ENCODE data around the gene ALPK3.

The ALPK3 gene

DNA sequence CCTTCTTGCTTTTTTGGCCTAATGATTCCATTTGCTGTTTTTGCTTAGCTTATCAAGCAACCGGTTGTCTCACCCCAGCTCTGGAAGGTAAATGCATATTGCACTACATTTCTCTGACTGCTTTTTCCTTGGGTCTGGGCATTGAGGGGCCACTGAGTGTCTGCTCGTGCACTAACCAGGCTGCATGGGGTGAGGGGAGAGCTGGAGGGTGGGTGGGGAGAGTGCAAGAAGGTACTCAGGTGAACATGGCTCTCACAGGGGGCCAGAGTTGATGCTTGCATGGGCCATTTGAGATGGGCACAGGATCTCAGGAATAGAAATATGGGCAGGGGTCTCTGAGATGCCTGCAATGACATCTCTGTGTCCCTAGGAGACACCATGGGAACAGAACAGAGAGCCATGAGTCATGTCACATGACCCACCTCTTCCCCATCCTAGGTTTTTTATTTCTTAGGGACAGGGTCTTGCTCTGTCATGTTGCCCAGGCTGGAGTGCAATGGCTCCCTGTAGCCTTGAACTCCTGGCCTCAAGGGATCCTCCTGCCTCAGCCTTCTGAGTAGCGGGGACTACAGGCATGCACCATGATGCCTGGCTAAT, 6.2 kb downstream of the ALPK3 start:
- DNase-seq (ENCODE audit: low read depth): no peak

DNA sequence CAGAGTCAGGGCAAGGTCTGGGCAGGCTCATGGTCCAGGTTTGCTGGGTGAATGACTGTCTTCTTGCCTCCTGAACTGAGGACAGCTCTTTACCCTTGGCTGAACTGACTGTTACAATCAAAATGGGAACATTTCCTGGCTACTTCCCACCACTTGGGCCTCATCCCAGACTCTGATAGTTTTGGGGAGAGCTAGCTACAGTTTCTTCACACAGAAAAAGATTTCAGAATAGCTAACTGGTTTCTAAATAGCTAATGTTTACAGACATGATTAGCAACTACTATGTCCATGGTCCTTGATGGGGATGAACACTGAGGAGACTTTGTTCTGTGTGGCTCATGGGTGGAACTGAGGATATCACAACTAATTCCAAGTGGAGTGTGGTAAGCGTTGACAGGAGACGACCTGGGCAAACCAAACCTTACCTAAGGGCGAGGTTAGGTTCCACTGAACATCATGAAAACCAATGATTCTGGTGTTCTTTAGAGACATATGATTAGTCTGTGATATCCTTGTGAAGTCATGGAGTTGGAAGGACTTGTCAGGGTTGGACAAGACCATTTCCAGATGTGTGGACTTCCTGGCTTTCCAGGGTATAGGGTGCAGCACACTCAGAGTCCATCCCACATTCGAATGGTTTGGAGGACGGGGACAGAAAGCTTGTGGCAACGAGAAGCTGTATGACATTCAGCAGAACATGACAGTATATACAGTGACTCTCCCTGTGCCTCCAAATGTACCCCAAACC, 7.3 kb downstream of the ALPK3 start:
- DNase-seq (ENCODE audit: low read depth): no peak

DNA sequence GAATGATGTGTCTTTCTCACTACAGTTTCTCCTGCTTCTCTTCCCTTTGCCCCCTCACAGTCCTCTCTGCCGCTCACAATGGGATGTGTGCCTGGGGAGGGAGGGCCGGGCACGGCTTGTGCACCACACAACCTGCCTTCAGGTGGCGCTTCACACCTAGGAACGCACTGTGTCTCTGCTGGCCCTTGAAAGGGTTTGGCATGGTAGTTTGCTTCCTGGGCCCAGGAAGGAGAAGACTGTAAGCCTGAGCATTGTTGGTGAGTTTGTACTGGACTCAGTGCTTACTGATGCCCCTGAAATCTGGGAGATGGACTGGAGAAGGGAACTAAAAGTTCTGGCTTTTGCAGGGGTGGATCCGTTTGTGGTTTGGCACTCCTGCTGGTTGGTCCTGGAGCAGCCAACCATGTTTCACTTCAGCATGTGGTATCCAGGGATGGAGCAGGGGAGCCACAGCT, 9.2 kb downstream of the ALPK3 start:
- no peak for DNase-seq (ENCODE audit: low read depth)

DNA sequence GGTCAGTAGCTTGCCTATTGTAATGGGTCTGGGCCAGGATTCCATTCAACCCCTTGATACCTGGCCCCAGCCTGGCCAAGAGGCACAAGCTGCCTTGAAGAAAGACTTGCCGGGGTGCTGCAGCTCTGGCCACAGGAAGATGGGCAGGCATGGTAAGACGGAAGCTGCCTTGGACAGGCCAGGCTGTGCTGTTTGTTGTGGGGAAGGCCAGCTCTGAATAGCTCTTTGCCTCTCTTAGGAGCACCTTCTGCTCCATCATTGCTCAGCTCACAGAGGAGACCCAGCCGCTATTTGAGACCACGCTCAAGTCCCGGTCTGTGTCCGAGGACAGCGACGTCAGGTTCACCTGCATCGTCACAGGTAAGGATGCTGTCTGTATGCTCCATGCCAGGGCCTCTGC, 10.1 kb downstream of the ALPK3 start:
- DNase-seq (ENCODE audit: low read depth): no peak

DNA sequence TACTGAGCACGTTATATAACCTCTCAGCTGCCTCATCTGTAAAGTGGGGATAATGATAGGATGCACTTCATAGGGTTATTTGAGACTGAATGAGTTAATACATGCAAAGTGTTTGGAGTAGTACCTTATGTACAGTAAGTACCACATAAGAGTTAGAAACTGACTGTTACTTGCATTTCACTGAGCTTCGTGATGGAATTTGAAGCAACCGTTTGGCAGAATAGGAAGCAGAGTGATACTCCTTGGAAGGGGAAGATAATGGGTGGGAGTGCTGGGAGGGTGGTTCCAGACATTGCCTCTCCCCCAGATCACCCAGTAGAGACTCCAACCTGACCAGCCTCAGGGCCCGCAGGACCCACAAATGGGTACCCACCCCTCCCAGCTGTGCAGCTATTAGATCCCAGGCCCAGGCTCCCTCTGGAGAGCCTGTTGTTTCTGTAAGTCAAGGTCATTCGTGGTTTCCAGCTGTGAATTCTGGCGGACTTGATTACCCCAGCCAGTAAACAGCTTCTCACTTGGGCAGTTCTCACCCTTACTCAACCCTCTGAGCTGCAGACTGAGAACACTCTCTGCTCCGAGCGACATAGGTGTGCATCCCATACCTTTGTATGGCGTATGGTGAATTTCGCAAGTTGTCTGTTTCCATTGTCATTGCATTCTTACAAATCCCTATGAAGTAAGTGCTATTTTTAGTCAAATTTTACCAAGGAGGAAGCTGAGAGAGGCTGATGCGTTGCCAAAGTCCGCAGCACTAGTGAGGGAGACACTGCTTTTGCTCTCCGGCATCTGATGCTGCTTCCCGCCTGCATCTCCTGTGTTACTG, 11.1 kb downstream of the ALPK3 start:
- DNase-seq (ENCODE audit: low read depth): no peak

DNA sequence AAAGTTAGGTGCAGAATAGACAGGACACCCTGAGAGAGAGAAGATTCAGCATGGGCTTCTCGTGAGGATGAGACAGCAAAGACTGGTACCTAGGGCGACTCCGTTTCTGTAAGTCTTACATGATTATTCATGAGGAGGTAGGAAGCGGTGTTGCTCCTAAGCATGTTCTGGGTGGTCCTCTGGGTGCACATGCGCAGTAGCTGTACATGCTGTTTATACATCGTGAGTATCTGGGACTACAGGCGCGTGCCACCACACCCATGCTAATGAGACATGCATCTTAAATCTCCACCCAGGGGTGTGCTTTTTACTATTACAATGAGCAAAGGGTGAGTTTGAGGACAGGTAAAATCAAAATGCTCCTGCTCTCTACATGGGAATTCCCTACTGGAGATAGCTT, 12.3 kb downstream of the ALPK3 start:
- DNase-seq (ENCODE audit: low read depth): no peak

DNA sequence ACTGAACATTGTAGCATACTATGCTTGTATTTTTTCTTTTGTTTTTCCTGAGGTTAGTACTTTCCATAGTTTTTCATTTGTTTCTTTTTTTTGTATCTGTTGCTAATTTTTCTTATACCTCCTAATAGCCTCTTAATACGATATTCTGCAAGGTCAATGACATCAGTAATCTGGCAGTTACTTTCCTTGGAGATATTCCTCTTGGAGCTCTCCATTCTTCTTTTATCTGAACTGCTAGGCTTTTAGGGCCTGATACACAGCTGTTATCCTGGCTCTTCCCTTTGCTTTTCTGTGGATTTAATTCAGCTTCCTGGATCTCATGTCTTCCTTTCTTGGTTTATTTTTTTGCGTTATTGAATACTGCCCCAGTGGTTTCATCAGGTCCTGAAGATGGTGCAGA, 12.9 kb downstream of the ALPK3 start:
- no peak for DNase-seq (ENCODE audit: low read depth)

DNA sequence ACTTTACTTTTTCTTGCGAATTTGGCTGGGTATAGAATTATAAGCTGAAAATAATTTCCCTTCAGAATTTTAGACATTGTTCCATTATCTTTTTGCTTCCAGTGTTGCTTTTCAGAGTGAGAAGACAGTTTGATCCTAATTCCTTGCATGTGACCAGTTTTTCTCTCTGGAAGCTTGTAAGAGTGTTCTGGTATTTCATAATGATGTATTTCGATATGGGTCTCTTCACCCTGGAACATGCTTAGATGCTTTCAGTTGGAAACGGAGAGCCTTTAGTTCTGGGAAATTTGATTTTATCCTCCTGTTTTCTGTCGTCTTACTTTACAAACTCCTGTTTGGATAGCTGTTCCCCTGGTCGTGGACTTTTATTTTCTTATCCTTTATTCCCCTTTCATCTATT, 13.9 kb downstream of the ALPK3 start:
- no peak for DNase-seq (ENCODE audit: low read depth)

DNA sequence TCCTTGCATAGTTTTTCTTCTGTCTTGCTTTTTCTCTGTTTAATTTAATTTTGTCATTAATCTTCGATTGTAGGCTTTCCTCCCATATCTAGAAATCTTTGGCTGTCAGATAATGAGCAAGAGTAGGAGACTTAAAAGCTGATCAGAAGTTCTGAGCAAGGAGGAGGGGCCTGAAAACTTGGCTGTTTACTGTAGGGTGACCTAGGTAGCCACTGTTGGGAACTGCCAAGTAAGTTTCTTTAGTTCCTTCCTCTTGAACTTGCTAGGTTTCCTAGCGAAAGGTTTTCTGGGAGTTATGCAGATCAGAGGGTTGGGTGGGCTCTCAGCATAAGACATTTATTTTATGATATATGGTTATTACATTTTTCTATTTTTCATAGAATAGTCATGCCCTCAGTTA, 14.5 kb downstream of the ALPK3 start:
- no peak for DNase-seq (ENCODE audit: low read depth)

DNA sequence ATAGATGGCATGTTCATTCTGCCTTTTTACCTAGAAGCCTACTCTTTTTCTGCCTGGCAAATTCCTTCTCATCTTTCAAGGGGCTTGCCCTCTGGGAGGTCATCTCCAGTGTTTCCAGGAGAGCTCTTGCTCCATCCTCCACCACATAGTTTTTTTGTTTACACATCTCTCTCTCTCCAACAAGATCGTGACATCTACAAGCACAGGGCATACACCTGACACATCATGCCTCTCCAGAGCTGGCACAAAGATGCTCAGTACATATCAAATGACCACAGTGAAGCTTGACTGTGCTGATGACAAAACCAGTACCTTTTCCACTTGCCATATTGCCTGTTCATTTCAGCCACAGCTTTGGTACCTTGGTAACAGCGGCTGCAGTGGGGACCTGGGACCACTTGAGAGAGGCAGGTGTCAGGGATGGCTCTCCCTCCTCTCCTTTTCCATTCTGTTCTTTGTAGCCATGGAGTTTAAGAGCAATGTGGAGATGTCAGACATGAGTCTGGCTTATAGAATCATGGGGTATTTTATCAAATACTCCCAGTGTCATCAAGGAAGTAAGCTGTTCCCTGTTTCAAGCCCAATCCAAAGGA, 15.4 kb downstream of the ALPK3 start:
- no peak for DNase-seq (ENCODE audit: low read depth)

DNA sequence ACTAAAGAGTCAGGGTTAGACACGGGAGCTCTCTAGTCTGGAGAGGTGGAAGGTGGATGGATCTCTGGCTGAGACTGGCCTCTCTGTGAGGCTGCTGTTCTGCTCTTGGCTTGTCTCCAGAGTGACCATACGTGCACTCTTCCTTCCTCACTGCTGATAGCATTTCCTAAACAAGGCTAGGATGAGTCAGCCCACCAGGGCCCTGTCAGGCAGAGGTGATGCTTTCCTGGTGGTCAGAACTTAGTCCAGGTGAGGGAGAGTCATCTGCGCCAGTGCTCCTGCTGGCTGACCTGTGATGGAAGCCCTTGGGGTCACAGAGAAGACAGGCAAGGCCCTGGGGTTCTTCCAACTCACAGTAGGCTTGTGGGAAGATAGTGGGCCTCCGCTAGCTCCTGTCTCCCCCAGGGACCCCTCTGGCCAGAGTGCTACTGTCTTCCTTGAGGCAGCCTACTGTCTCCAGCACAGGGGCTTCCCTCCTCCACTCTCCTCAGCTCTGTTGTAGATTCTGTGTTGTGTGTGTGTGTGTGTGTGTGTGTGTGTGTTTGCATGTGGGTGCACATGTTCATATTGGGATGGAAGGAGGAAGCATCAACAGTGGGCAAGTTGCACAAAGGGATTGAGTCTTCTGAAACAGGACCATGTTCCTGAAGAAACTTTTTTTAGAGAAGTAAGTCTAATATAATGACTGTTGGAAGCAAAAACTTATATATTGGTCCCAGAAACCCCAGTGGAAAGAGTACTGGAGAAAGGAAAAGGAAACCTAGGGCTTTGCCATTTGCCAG, 16.5 kb downstream of the ALPK3 start:
- DNase-seq (ENCODE audit: low read depth): no peak

DNA sequence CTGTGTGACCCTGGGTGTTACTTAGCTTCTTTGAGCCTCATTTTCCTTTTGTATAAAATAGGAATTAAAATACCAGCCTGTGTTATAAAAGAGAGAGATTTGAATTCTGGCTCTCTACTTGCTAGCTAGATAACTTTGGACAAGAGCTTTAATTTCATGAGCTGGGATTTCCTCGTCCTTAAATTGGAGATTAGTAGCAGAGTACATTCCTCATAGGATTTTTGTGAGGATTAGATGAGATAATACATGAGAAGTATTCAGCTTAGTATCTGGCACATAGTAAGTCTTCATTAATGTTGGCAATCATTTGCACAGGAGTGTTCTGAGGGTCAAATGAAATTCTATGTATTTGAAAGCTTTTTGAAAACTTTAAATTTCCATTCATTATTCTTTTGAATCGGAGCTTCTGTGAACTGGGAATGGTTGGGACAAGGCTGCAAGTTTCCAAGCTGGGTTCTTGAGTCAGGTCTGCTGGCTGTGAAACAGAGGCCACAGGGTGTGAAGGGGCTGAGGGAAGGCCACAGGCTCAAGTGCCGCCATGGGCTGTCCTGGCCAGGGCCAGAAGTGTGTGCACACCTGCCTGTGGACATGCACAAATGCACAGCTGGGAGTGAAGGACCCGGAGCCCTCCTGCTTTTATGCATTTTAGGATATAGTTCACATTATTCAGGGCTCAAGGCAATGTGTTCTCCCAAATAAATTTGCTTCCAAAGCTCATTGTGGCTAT, 17.2 kb downstream of the ALPK3 start:
- DNase-seq (ENCODE audit: low read depth): no peak

DNA sequence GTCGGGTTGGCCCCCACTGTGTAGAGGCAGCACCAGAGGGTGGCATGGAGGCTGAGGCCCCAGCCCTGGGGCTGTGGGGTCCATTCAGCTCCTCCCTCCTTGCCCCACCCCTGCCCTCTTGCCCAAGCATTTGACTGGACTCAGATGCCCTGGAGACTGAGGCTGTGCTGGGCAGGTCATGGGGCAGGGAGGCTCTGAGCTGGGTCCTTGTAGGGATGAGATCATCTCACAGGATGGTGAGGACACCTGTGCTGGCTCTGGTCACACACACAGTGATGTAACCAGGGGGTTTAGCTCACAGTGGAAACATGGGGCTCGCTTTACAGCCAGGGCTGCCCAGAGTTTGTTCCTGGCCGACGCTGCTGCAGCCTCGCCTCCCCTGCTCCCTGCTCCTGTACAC, 17.8 kb downstream of the ALPK3 start:
- DNase-seq (ENCODE audit: low read depth): no peak

DNA sequence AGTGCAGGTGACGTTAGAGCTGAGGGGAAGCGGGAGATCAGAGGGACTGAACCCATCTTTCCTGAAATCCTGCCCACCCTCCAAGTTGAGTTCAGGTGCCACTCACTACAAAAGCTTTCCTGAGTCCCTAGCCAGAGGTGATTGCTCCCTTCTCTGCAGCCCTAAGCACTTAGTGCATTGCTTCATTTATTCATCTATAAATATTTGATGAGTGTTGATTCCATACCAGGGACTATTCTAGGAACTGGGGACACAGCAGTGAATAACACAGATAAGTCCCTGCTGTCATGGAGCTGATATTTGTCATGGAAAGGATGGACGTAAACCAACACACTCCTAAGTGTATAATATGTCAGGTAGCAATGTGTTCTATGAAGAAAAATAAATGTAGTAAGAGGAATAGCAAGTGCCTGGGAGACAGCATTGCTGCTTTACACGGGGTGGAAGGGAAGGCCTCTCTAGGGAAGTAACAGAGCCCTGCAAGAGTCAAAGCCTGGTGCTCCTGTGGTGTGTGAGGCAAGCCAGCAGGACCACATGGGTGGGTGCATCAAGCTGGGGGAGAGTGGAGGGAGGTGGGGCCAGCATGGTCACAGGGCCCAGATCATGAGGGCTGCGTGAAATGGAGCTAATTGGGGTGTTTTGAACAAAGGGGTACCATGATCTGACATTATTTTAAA, 18.6 kb downstream of the ALPK3 start:
- DNase-seq (ENCODE audit: low read depth): no peak

DNA sequence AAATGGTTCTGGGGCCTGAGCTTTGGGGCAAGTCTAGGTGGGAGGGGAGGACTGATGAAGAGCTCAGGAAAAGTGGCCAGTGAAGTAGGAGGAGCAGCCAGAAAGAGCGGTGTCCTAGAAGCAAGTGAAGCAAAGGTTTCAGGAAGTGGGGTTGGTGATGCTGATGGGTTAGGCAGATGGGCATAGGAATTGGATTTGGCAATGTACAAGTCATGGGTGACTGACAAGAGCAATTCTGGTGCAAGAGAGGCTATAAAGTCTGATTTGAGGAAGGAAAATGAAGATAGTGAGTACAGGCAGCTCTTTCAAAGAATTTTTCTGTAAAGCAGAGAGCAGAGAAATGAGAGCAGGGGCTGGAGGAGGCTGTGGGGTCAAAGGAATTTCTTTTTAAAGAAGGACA, 19.7 kb downstream of the ALPK3 start:
- DNase-seq (ENCODE audit: low read depth): no peak

DNA sequence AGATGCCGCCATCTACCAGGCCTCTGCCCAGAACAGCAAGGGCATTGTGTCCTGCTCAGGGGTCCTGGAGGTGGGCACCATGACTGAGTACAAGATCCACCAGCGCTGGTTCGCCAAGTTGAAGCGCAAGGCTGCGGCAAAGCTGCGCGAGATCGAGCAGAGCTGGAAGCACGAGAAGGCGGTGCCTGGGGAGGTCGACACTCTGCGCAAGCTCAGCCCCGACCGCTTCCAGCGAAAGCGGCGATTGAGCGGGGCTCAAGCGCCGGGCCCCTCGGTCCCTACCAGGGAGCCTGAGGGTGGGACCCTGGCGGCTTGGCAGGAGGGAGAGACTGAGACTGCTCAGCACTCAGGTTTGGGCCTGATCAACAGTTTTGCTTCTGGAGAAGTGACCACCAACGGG, 22.6 kb downstream of the ALPK3 start:
- DNase-seq (ENCODE audit: low read depth): no peak

DNA sequence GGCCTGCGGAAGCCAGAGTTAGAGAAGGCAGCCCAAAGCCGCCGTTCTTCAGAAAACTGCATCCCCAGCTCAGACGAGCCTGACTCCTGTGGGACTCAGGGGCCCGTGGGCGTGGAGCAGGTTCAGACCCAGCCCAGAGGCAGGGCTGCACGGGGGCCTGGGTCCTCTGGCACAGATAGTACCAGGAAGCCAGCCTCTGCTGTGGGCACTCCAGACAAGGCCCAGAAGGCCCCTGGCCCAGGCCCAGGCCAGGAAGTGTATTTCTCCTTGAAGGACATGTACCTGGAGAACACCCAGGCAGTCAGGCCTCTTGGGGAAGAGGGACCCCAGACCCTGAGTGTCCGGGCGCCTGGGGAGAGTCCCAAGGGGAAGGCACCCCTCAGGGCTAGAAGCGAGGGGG, 23.1 kb downstream of the ALPK3 start:
- no peak for DNase-seq (ENCODE audit: low read depth)

DNA sequence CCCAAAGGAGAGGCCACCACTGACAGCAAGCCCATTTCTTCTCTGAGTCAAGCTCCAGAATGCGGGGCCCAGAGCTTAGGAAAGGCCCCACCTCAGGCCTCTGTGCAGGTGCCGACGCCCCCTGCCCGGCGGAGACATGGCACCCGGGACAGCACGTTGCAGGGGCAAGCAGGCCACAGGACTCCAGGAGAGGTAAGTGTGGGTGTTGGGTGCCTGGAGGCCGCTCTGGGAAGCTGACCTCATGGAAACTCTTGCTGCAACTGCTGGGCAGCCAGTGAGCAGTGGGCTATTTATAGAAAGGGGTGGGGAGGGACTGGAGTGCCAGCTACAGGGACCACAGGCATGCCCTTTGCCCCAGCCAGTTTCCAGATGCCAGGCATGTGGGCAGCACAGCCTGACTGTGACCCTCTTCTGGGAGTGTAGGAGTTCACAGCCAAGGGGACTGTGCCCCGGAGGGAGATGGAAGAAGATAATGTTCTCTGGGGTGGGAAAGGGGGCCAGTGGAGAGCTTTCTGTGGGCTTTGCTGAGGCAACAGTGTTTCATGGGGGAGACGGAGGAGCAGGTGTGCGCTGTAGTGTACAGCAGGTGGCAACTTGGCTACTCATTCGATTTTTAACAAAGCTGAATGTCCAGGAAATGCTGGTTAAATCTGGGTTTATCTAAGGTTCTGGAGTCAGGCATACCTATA, 23.7 kb downstream of the ALPK3 start:
- DNase-seq (ENCODE audit: low read depth): no peak

DNA sequence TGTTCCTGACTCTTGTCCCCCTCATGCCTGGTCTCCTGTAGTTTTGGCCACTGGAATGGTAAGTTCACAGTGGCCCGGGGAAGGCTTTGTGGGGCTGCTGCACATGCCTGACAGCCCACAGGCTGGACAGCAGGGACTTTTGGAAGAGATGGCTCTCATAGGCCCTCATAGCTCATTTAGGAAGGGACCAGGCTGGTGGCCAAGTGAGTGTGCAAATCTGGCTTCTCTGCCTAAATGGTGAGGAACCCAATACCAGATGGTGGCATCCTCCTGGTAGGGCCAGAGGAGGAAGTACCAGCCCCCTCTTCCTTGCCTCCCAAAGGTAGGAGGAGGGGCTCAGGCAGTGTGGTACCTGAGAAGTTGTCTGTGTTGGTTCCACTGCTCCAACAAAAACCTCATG, 25.6 kb downstream of the ALPK3 start:
- no peak for DNase-seq (ENCODE audit: low read depth)

DNA sequence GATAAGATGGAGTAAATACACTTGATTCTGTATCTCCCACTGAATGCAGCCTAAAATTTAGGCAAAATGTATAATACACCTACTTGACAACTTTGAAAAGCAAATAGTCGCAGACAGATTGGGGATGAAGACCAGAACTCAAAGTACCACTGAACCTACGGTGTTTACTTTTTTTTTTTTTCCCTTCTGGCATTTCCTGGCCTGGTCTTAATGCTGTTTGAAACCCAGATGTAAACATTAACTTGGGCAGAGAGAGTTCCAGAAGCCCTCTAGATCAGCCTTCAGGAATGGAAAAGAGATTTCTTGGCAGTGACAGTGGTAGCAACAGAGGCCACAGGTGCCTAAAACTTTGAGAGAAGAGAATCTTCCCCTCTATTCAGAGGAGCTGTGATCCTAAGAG, 27.8 kb downstream of the ALPK3 start:
- no peak for DNase-seq (ENCODE audit: low read depth)
